Panc1 (cell line): Measurements from ENCODE around the gene CRYGN. TPM values are rescaled to one million over a fixed set of nuclear protein-coding genes. Genes with fewer than 3 reads are reported as not detected.

Experiments
- ATAC-seq: fragments of 200-7000 bp; cut with Tn5 transposase; 2 replicates; pipeline ENCODE4 v1.9.1; 2020; ENCODE audit warnings: mild to moderate bottlenecking, moderate library complexity
- BruUV-seq: library from RNA; stranded (reverse); fragments of 400-500 nt; replicated peaks from 2 replicates; lab custom pipeline; 2021; lab: Mats Ljungman, UMichigan
- CTCF ChIA-PET: fragments of 300-600 bp; sonication (Branson Sonifier 250); formaldehyde crosslinking; loops from one replicate; lab custom pipeline; 2022; ENCODE audit warnings: antibody characterized with exemption; lab: Charles Lee
- POLR2A ChIA-PET: fragments of 300-600 bp; sonication (Branson Sonifier 250); formaldehyde crosslinking; loops from one replicate; lab custom pipeline; 2022; ENCODE audit warnings: antibody characterized with exemption; lab: Charles Lee
- DNase-seq: peaks from one replicate; pipeline ENCODE4 v3.0.0-alpha.2; 2010; ENCODE audit warnings: low read depth, low spot score
- H3K27ac ChIP-seq: 2 replicates; pipeline ENCODE4 v1.5.1; 2011; ENCODE audit warnings: mild to moderate bottlenecking, low read length, inconsistent platforms
- H3K27me3 ChIP-seq: fragments of 200-500 bp; sonication (Bioruptor generic); 2 replicates; pipeline ENCODE4 v1.6.0; 2014; ENCODE audit warnings: low read length, inconsistent platforms; ENCODE audit not compliant: control insufficient read depth, insufficient read depth
- H3K36me3 ChIP-seq: fragments of 200-500 bp; sonication (Bioruptor generic); 2 replicates; pipeline ENCODE4 v1.5.1; 2014; ENCODE audit warnings: inconsistent platforms, mild to moderate bottlenecking, low read length, moderate library complexity; ENCODE audit not compliant: control insufficient read depth, insufficient read depth
- H3K4me1 ChIP-seq: 2 replicates; pipeline ENCODE4 v1.5.1; 2011; ENCODE audit warnings: inconsistent platforms, mild to moderate bottlenecking, low read length, moderate library complexity; ENCODE audit not compliant: control insufficient read depth, insufficient read depth
- H3K4me3 ChIP-seq, 2 experiments: 2 replicates each; pipeline ENCODE4 v1.5.1; 2011 to 2012; ENCODE audit warnings: low read depth in 2 of 2, low read length in 2 of 2, mild to moderate bottlenecking in 2 of 2, inconsistent platforms in 1 of 2, moderate library complexity in 1 of 2
- H3K9me3 ChIP-seq: fragments of 200-500 bp; sonication (Bioruptor generic); 2 replicates; pipeline ENCODE4 v1.5.1; 2014; ENCODE audit warnings: low read depth, mild to moderate bottlenecking, inconsistent platforms, low read length, moderate library complexity; ENCODE audit not compliant: control insufficient read depth, insufficient read depth
- CTCF ChIP-seq: fragments of 450-650 bp; IDR thresholded peaks from 2 replicates; pipeline ENCODE4 v1.5.1; 2017; ENCODE audit warnings: mild to moderate bottlenecking
- POLR2AphosphoS5 ChIP-seq: IDR thresholded peaks from 2 replicates; pipeline ENCODE4 v1.6.1; 2012; ENCODE audit warnings: mild to moderate bottlenecking, low read depth, low read length, moderate library complexity
- REST ChIP-seq, 2 experiments: IDR thresholded peaks; 2 replicates each; pipeline ENCODE4 v1.6.1; 2011 to 2012; ENCODE audit warnings: low read depth in 2 of 2, control low read depth in 1 of 2, low read length in 1 of 2, mild to moderate bottlenecking in 1 of 2, moderate library complexity in 1 of 2; ENCODE audit not compliant: insufficient read depth in 1 of 2
- SIN3A ChIP-seq: IDR thresholded peaks from 2 replicates; pipeline ENCODE4 v1.6.1; 2012; ENCODE audit warnings: low read depth, mild to moderate bottlenecking, low read length, moderate library complexity, borderline replicate concordance; ENCODE audit not compliant: insufficient read depth
- TCF7L2 ChIP-seq: IDR thresholded peaks from 2 replicates; pipeline ENCODE4 v1.6.1; 2011; ENCODE audit warnings: mild to moderate bottlenecking, low read depth, low read length, inconsistent platforms
- in situ Hi-C: cut with HindIII; loops from 2 replicates; pipeline ENCODE4 v1.10.0; 2016; ENCODE audit warnings: low sequenced_read_pairs, low pct_unique_long_range_greater_than_20kb
- intact Hi-C: fragments of 100-400 bp; cut with micrococcal nuclease; formaldehyde crosslinking; loops from one replicate; pipeline ENCODE4 v1.10.0; 2022; ENCODE audit not compliant: unreplicated experiment
- total RNA-seq: library from RNA; stranded (reverse); gene quantifications from one replicate; pipeline ENCODE4 v1.2.1, GENCODE V29; 2021; ENCODE audit not compliant: unreplicated experiment

CRYGN gene
- total RNA-seq, 1 experiment from 2014 or later = 0.74 TPM

GRCh38 chr7:151381098-151381347 lies 58.9 kb downstream of the CRYGN start:
- ChIA-PET POLR2A (no interaction called here), CTCF (no interaction called here)
- in situ Hi-C loops (no loop called here), intact Hi-C loops (no loop called here)
- no peak overlapping the region for H3K27ac ChIP-seq
- no peaks in the 10 kb centered on the region for H3K9me3 ChIP-seq
- DNase-seq (no peak), ATAC-seq (no peak)
- no peak overlapping the region; a peak in 2 of 4 replicates for H3K4me3 ChIP-seq
- BruUV-seq = no TSS peak
- no peaks in the 10 kb centered on the region for H3K36me3 ChIP-seq
- TF ChIP-seq TCF7L2 (no peak), POLR2AphosphoS5 (no peak), SIN3A (no peak), CTCF (no peak), REST (IDR thresholded peaks at IDR 0.05; ENCODE audit: insufficient read depth in 1 of 2, low read depth in 2 of 2, low read length in 1 of 2) (no peak)
- peaks cover under 1% of the 10 kb centered on the region; the same call in 1 of the 2 replicates for H3K4me1 ChIP-seq
- no peaks in the 10 kb centered on the region for H3K27me3 ChIP-seq

DNA sequence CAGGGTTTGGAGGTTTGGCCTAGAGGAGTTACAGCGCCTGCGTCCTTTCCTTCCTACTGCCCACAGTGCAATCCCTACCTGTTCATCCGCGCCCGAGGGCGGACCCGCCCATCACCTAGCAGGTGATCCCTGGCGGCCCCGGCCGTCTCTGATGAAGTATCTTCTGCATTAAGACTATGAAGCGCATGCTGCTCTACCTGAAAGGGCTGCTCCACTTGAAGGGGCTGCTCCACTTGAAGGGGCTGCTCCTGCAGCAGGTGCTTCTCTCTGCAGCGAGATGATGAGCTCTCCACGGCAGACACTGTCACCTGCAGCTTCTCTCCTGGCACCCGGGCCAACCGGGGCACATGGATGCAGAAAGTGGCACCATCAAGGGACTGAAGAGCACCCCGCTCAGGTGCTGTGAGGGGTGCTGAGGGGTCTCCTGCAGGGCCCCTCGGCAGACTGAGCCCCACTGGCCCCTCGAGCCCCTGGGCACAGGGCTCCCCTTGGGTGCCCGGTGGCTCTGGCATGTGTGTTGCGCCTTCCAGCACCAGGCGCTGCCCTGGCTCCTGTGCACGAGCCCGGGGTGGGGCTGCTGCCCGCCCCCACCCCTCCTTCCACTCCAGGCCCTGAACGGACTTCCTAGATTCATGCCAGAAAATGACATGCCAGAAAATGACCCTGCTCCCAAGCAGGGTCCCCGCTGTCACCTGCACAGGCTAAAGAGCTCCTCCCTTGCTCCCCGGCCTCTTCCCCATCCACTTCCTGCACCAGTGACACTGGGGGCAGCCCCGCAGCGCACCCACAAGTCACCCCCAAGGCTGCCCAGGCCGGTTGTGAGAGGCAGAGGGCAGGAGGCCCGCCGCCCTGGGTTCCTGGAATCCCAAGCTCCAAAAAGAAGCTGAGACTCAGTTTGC lies 59.5 kb downstream of the CRYGN start:
- ATAC-seq = no peak
- POLR2A ChIA-PET = no interaction called here
- no TSS peak for BruUV-seq
- in situ Hi-C loops (no loop called here), intact Hi-C loops (no loop called here)
- Histone ChIP-seq H3K9me3 (no peaks in the 10 kb centered on the region), H3K36me3 (no peaks in the 10 kb centered on the region), H3K4me3 (no peak overlapping the region), H3K27ac (no peak overlapping the region), H3K4me1 (no peaks in the 10 kb centered on the region), H3K27me3 (no peaks in the 10 kb centered on the region)
- CTCF ChIA-PET = no interaction called here
- TF ChIP-seq TCF7L2 = no peak
- no peak for TF ChIP-seq POLR2AphosphoS5
- TF ChIP-seq REST (IDR thresholded peaks at IDR 0.05; ENCODE audit: insufficient read depth in 1 of 2, low read depth in 2 of 2, low read length in 1 of 2) = no peak
- TF ChIP-seq SIN3A = no peak
- TF ChIP-seq CTCF = no peak
- no peak for DNase-seq
